CD4-positive, CD25-positive, alpha-beta regulatory T cell (primary cell): ENCODE data around the gene FBXW7. TPM values are rescaled to one million over a fixed set of nuclear protein-coding genes. Genes with fewer than 3 reads are reported as not detected.

Experiments
- ATAC-seq, 2 donors: fragments of 150-1000 bp; cut with Tn5 transposase; one replicate each; pipeline ENCODE4 v1.10.0; 2021; ENCODE audit warnings: low read depth in 2 of 2, moderate number of reproducible peaks in 2 of 2, moderate library complexity in 1 of 2
- DNase-seq, 3 donors: peaks; one replicate each; pipeline versions ENCODE4 v3.0.0 to v3.0.0-alpha.2; 2012 to 2022; ENCODE audit warnings: mixed read lengths in 1 of 3
- H3K27ac ChIP-seq: one replicate; pipeline ENCODE4 v1.7.0; 2013; ENCODE audit warnings: mild to moderate bottlenecking, low read length; ENCODE audit not compliant: insufficient read depth, poor library complexity, severe bottlenecking
- H3K27me3 ChIP-seq: one replicate; pipeline ENCODE4 v1.7.0; 2013; ENCODE audit warnings: low read length; ENCODE audit not compliant: control insufficient read depth, insufficient read depth
- H3K36me3 ChIP-seq: one replicate; pipeline ENCODE4 v1.7.0; 2013; ENCODE audit warnings: mild to moderate bottlenecking, low read length, moderate library complexity; ENCODE audit not compliant: control insufficient read depth, insufficient read depth
- H3K4me1 ChIP-seq: 2 replicates; pipeline ENCODE4 v1.7.0; 2013; ENCODE audit warnings: mild to moderate bottlenecking, low read length; ENCODE audit not compliant: insufficient read depth, control insufficient read depth, poor library complexity, severe bottlenecking
- H3K4me3 ChIP-seq: one replicate; pipeline ENCODE4 v1.7.0; 2013; ENCODE audit warnings: low read depth, mild to moderate bottlenecking, low read length, moderate library complexity
- H3K9me3 ChIP-seq, 2 experiments: 1 replicate in 1 of 2; 2 replicates in 1 of 2; pipeline ENCODE4 v1.7.0; 2013; ENCODE audit warnings: low read length in 2 of 2, mild to moderate bottlenecking in 1 of 2, moderate library complexity in 1 of 2; ENCODE audit not compliant: control insufficient read depth in 2 of 2
- H3K27ac Mint-ChIP-seq, 3 donors: one replicate each; pipeline ENCODE4 v1.8.0; 2020 to 2022; ENCODE audit warnings: mild to moderate bottlenecking in 3 of 3, mixed read lengths in 3 of 3, moderate library complexity in 2 of 3
- H3K27me3 Mint-ChIP-seq: one replicate; pipeline ENCODE4 v1.8.0; 2022; ENCODE audit warnings: mild to moderate bottlenecking, mixed read lengths
- H3K36me3 Mint-ChIP-seq: one replicate; pipeline ENCODE4 v1.8.0; 2020; ENCODE audit warnings: mixed read lengths
- H3K4me1 Mint-ChIP-seq, 4 donors: one replicate each; pipeline ENCODE4 v1.8.0; 2020 to 2022; ENCODE audit warnings: mixed read lengths in 4 of 4, mild to moderate bottlenecking in 1 of 4
- H3K4me3 Mint-ChIP-seq, 4 donors: one replicate each; pipeline ENCODE4 v1.8.0; 2020 to 2022; ENCODE audit warnings: mild to moderate bottlenecking in 4 of 4, mixed read lengths in 4 of 4, moderate library complexity in 3 of 4
- H3K9me3 Mint-ChIP-seq, 7 donors: one replicate each; pipeline ENCODE4 v1.8.0; 2020 to 2022; ENCODE audit warnings: mixed read lengths in 7 of 7, mild to moderate bottlenecking in 3 of 7, moderate library complexity in 2 of 7
- polyA plus RNA-seq, 4 donors: library from polyadenylated mRNA; unstranded; fragments of 300-500 nt; fragmentation: Illumina TruSeq; gene quantifications; one replicate each; pipeline ENCODE4 v1.2.3, GENCODE V29; 2021
- total RNA-seq: library from RNA; stranded (reverse); gene quantifications from one replicate; pipeline ENCODE4 v1.2.3, GENCODE V29; 2022

FBXW7 gene
- total and polyA plus RNA-seq, 5 donors from 2014 or later, result 43.8 to 146 (median 49.1) TPM

- Mint-ChIP-seq H3K27ac (no peak overlapping the region), H3K4me1 (peaks cover 22 to 39% (median 33%) of the 10 kb centered on the region in 4 donors)
Observed at GRCh38 chr4:152389359-152389758, 146.5 kb downstream of the FBXW7 start.

GRCh38 chr4:152385551-152385950 is 150.3 kb downstream of the FBXW7 start:
- no peak overlapping the region for H3K27ac ChIP-seq
- DNase-seq (peak in 1 of 3 donors; percentile 8), ATAC-seq (no peak)
- no peaks in the 10 kb centered on the region for H3K9me3 ChIP-seq
- no peak overlapping the region for H3K4me3 Mint-ChIP-seq
- H3K27me3 ChIP-seq, result no peaks in the 10 kb centered on the region
- peaks cover 32 to 45% (median 42%) of the 10 kb centered on the region in 4 donors for H3K4me1 Mint-ChIP-seq
- peaks cover 0 to 2% (median 0%) of the 10 kb centered on the region in 7 donors for H3K9me3 Mint-ChIP-seq
- H3K4me1 ChIP-seq, result peaks cover 14% of the 10 kb centered on the region
- no peak overlapping the region for H3K4me3 ChIP-seq
- no peaks in the 10 kb centered on the region for H3K27me3 Mint-ChIP-seq
- H3K36me3 ChIP-seq, result no peaks in the 10 kb centered on the region
- peaks cover 10% of the 10 kb centered on the region for H3K36me3 Mint-ChIP-seq
- no peak overlapping the region for H3K27ac Mint-ChIP-seq

More at GRCh38 chr4:152389359-152389758, 146.5 kb downstream of the FBXW7 start:
- ATAC-seq, result no peak
- Histone ChIP-seq H3K4me1 (no peaks in the 10 kb centered on the region), H3K9me3 (no peaks in the 10 kb centered on the region), H3K27ac (no peak overlapping the region), H3K36me3 (peaks cover 4% of the 10 kb centered on the region), H3K27me3 (no peaks in the 10 kb centered on the region), H3K4me3 (no peak overlapping the region)
- H3K27me3 Mint-ChIP-seq, result no peaks in the 10 kb centered on the region
- H3K9me3 Mint-ChIP-seq, result peaks cover 0 to 2% (median 0%) of the 10 kb centered on the region in 7 donors
- peaks cover 20% of the 10 kb centered on the region for H3K36me3 Mint-ChIP-seq
- H3K4me3 Mint-ChIP-seq, result no peak overlapping the region
- no peak for DNase-seq

GRCh38 chr4:152382057-152382785 is 153.7 kb downstream of the FBXW7 start:
- peaks cover 14% of the 10 kb centered on the region for H3K4me1 ChIP-seq
- Mint-ChIP-seq H3K36me3 (peaks cover 6% of the 10 kb centered on the region), H3K27me3 (no peaks in the 10 kb centered on the region), H3K4me1 (peaks cover 26 to 41% (median 33%) of the 10 kb centered on the region in 4 donors), H3K9me3 (peaks cover 0 to 1% (median 0%) of the 10 kb centered on the region in 7 donors), H3K4me3 (peak overlapping the region; percentile 9 to 77 (median 68)), H3K27ac (peak overlapping the region in 2 of 3 donors; percentile 86 to 93)
- H3K27ac ChIP-seq, result peak overlapping the region; percentile 41
- H3K27me3 ChIP-seq, result no peaks in the 10 kb centered on the region
- peak in 1 of 3 donors; percentile 11 for DNase-seq
- ATAC-seq, result peak in 1 of 2 donors; percentile 39
- peaks cover 2% of the 10 kb centered on the region for H3K36me3 ChIP-seq
- H3K4me3 ChIP-seq, result peak overlapping the region; percentile 62
- H3K9me3 ChIP-seq, result no peaks in the 10 kb centered on the region

GRCh38 chr4:152380919-152381318 is 155.0 kb downstream of the FBXW7 start:
- H3K4me3 Mint-ChIP-seq, result no peak overlapping the region
- H3K27ac Mint-ChIP-seq, result no peak overlapping the region

GRCh38 chr4:152380185-152380584 is 155.7 kb downstream of the FBXW7 start:
- Histone ChIP-seq H3K4me3 (no peak overlapping the region), H3K4me1 (peaks cover 14% of the 10 kb centered on the region), H3K27me3 (no peaks in the 10 kb centered on the region), H3K9me3 (no peaks in the 10 kb centered on the region), H3K27ac (no peak overlapping the region), H3K36me3 (peaks cover 2% of the 10 kb centered on the region)
- DNase-seq (no peak), ATAC-seq (no peak)
- H3K9me3 Mint-ChIP-seq, result peaks cover 0 to 1% (median 0%) of the 10 kb centered on the region in 7 donors
- peaks cover 20 to 32% (median 23%) of the 10 kb centered on the region in 4 donors for H3K4me1 Mint-ChIP-seq
- H3K27ac Mint-ChIP-seq, result no peak overlapping the region
- H3K36me3 Mint-ChIP-seq, result peaks cover 4% of the 10 kb centered on the region
- H3K27me3 Mint-ChIP-seq, result no peaks in the 10 kb centered on the region
- H3K4me3 Mint-ChIP-seq, result no peak overlapping the region

More at GRCh38 chr4:152380919-152381318, 155.0 kb downstream of the FBXW7 start:
- H3K36me3 ChIP-seq, result peaks cover 2% of the 10 kb centered on the region
- peaks cover 26 to 38% (median 27%) of the 10 kb centered on the region in 4 donors for H3K4me1 Mint-ChIP-seq
- H3K4me3 ChIP-seq, result no peak overlapping the region
- ATAC-seq (no peak), DNase-seq (no peak)
- no peak overlapping the region for H3K27ac ChIP-seq
- peaks cover 4% of the 10 kb centered on the region for H3K36me3 Mint-ChIP-seq
- no peaks in the 10 kb centered on the region for H3K9me3 ChIP-seq
- peaks cover 14% of the 10 kb centered on the region for H3K4me1 ChIP-seq
- H3K9me3 Mint-ChIP-seq, result peaks cover 0 to 1% (median 0%) of the 10 kb centered on the region in 7 donors
- H3K27me3 ChIP-seq, result no peaks in the 10 kb centered on the region
- no peaks in the 10 kb centered on the region for H3K27me3 Mint-ChIP-seq

GRCh38 chr4:152374606-152375285 is 161.1 kb downstream of the FBXW7 start:
- Mint-ChIP-seq H3K4me3 (no peak overlapping the region), H3K36me3 (peaks cover 5% of the 10 kb centered on the region), H3K27ac (peak overlapping the region in 2 of 3 donors; percentile 1 to 14), H3K4me1 (peaks cover 13 to 28% (median 24%) of the 10 kb centered on the region in 4 donors), H3K9me3 (no peaks in the 10 kb centered on the region), H3K27me3 (no peaks in the 10 kb centered on the region)
- Histone ChIP-seq H3K4me1 (peaks cover 3% of the 10 kb centered on the region), H3K36me3 (peaks cover 2% of the 10 kb centered on the region), H3K27me3 (no peaks in the 10 kb centered on the region), H3K4me3 (no peak overlapping the region), H3K27ac (no peak overlapping the region), H3K9me3 (no peaks in the 10 kb centered on the region)
- DNase-seq (no peak), ATAC-seq (no peak)

GRCh38 chr4:152374153-152374552 is 161.7 kb downstream of the FBXW7 start:
- Histone ChIP-seq H3K27ac (no peak overlapping the region), H3K36me3 (peaks cover 2% of the 10 kb centered on the region), H3K4me3 (no peak overlapping the region), H3K9me3 (no peaks in the 10 kb centered on the region), H3K4me1 (peaks cover 9% of the 10 kb centered on the region), H3K27me3 (no peaks in the 10 kb centered on the region)
- Mint-ChIP-seq H3K9me3 (no peaks in the 10 kb centered on the region), H3K27me3 (no peaks in the 10 kb centered on the region), H3K36me3 (peaks cover 5% of the 10 kb centered on the region), H3K4me1 (peaks cover 15 to 34% (median 30%) of the 10 kb centered on the region in 4 donors), H3K27ac (peak overlapping the region in 2 of 3 donors; percentile 5 to 39), H3K4me3 (no peak overlapping the region)
- ATAC-seq (no peak), DNase-seq (no peak)
